Measurements from ENCODE around the gene NGEF.

NGEF gene

GRCh38 chr2:233042549-233042948, 29.5 kb upstream of the NGEF start:
- no peak for DNase-seq

DNA sequence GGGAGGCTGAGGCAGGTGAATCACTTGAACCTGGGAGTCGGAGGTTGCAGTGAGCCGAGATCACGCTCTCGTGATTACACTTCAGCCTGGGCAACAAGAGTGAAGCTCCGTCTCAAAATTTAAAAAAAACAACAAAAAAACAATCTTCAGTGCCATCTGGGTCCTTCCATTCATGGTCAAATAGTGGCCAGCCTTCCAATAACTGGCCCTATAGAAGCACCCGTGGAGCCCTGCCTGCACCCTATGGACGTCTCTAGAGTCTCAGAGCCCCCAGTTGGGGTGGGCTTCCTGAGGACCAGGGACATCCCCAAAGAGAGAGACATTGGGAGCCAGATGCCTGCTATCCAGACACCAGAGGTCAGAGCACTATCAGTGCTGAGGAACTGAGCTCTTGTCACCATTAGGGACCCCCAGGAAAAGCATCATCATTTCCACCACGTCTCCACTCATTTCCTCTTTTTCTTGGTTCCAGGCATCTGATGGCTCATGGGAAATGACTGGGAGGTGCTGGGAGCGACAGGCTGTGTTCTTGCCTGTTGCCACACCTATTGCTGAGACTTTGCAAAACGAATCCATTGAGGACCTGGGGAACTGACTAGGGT, 28.8 kb upstream of the NGEF start:
- no peak for DNase-seq

DNA sequence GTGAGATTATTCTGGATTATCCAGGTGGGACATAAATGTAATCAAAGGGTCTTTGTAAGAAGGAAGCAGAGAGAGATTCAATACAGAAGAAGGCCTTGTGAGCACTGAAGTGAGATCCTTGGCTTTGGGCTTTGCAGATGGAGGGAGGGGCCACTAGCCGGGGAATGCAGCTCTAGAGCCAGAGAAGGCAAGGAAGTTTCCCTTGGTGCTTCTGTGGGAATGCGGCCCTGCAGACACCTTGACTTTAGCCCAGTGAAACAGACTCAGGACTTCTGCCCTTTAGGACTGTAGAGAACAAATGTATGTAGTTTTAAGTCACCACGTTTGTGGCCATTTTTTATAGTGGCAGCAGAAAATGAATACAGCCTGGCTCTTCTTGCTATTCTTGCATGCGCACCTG, 27.5 kb upstream of the NGEF start:
- no peak for DNase-seq

DNA sequence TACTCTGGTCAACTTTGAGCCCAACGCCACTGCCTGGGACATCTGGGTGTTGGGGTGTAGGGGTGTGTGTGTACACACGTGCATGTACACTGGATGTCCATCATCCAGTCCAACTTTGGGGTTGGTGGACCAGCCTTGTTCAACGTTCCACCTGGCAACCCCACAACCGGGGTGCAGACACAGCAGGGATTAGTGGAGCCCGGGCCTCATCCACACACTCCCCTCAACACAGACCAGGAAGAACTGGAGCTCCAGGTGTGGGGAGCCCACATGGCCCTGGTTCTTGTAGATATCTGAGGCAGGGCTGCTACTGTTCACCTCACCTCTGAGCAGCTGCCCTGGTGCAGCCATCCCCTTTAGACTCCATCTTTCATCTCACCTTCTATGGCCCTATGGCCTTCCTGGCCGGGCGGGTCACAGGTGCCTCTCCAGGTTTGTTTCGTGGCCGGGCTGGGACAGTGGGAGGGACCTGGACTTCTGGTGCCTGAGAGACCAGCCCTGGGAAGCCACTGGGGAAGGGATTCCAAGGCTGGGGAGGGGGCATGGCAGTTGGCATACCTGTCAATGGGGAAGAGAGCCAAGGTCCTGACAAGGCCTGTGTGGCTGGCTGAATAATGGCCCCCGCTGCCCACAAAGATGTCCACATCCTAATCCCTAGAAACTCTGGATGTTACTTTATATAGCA, 26.9 kb upstream of the NGEF start:
- DNase-seq = no peak

GRCh38 chr2:233039212-233039845, 26.3 kb upstream of the NGEF start:
- no peak for DNase-seq

- no peak for DNase-seq
Measured at GRCh38 chr2:233037078-233037477, 24.0 kb upstream of the NGEF start.

GRCh38 chr2:233036162-233036838, 23.2 kb upstream of the NGEF start:
- DNase-seq = no peak

- DNase-seq = no peak
Measured at GRCh38 chr2:233035426-233036161, 22.5 kb upstream of the NGEF start.

- no peak for DNase-seq
Measured at GRCh38 chr2:233034091-233034882, 21.2 kb upstream of the NGEF start.

GRCh38 chr2:233033672-233034071, 20.6 kb upstream of the NGEF start:
- no peak for DNase-seq

DNA sequence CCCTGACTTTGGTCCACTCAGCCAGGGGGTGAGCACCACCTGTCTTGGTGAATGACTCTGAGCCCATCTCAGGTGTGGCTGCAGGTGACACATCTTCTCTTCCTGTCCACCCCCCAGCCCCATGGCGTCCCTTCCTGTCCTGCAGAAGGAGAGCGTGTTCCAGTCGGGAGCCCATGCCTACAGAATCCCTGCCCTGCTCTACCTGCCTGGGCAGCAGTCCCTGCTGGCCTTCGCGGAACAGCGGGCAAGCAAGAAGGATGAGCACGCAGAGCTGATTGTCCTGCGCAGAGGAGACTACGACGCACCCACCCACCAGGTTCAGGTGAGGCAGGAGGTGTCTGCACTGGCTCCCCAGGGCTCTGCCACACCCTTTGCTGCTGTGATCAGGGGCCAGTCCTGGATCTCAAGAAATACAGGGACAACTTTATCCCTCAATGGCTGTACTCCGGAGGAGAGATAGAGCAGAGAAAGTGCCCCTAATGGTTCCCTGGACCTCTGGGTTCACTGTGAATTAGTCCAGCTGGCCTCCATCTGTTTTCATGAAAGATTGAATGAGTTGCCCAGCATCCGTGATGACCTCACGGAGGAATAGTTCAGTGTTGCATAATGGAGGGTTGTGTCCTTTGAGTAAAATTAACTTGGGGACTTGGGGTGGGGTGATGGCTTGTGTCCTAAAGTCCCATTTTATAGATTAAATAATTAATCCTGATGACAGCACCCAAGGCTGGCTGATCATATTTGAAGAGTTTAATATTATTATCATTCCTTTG, 19.7 kb upstream of the NGEF start, which contains the start of gene NEU2:
TSS of gene NEU2 (plus strand) at position 122 of the 770 bp plus-strand sequence. CDS start at position 122, 0 bp downstream.
- no peak for DNase-seq

- DNase-seq = no peak
Measured at GRCh38 chr2:233031556-233032500, 18.8 kb upstream of the NGEF start.

- peak; percentile 50 for DNase-seq
Measured at GRCh38 chr2:233029321-233029720, 16.3 kb upstream of the NGEF start.

DNA sequence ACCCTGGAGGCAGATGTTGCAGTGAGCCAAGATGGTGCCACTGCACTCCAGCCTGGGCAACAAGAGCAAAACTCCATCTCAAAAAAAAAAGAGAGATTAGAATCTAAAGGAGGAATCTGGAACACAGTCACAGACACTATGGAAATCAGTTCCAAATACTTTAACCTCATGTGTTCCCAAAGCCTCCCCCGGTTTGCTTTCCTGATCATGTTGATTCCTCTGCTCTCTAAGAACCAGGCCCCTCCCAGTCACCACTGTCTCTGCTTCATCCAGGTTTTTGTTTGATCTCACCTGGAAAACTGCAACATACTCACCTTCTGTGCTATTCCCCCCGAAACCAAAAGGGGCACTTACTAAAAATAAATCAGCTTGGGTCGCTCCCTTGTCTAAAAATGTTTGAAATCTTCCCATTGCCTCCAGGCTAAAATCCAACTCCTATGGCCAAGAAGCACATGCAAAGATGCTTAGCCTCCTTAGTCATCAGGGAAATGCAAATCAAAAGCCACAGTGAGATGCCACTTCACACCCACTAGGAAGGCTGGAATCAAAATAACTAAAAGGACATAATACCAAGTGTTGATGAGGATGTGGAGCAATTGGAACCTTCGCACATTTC, 13.2 kb upstream of the NGEF start:
- DNase-seq = peak; percentile 55

- no peak for DNase-seq
Measured at GRCh38 chr2:233025706-233026105, 12.7 kb upstream of the NGEF start.

DNA sequence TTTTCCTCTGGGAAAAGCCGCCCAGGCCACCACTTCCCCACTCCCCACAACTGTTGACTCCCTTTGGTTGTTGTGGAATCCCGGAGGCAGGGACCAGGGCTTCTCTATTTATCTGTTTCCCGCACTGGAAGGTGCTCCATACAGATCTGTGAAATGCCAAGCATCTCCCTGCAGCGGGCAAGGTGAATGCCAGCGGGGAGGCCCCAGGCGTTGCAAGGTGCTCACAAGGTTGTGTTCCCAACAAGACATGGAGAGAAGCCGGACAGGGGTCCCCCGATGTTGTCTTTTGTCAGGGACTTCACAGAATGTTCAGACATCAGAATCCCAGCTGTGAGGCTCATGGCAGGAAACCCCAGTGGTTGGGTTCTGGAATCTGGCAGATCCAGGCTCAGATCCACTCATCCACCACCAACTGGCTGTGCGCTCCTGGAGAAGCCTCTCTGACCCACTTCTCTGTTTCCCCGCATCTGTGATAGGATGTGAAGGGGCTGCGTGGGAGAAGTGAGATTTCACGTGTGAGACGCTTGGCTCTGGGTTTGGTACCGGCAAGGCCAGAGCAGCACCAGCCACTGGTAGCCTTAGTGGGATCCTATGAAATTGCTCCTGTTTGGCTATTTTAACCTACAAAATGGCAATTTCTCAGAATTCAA, 10.8 kb upstream of the NGEF start:
- no peak for DNase-seq

GRCh38 chr2:233023007-233023760, 10.1 kb upstream of the NGEF start:
- DNase-seq = no peak

DNA sequence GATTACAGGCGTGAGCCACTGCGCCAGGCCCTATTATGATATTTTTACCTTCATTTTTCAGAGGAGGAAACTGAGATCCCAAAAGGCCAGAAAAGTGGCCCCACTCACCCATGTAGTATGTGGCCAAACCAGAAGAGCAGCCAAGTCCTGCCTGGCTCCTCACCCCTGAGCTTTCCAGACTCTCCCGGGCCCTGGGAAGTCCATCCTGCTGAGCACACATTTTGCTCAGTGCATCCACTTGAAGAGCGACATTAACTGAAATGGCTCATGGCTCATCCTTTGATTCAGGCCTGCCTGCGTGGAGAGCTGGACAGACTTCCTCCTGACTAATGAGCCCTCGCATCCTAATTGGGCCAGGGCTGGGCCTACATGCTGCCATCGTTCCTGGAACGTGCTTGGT, 9.5 kb upstream of the NGEF start:
- DNase-seq = no peak

Data from fibroblast of skin of abdomen (primary cell).